HepG2 (cell line): Measurements from ENCODE around the gene POU2AF3. TPM values are rescaled to one million over a fixed set of nuclear protein-coding genes. Genes with fewer than 3 reads are reported as not detected.

Experiments used
- ATAC-seq: fragments of 200-7000 bp; cut with Tn5 transposase; 3 replicates; pipeline ENCODE4 v1.9.1; 2020; ENCODE audit warnings: mild to moderate bottlenecking, moderate library complexity
- BruUV-seq: library from RNA; stranded (reverse); fragments of 400-500 nt; replicated peaks from 2 replicates; lab custom pipeline; 2021; lab: Mats Ljungman, UMichigan
- CTCF ChIA-PET: fragments of 300-600 bp; formaldehyde crosslinking; extraction: SDS; loops from one replicate; lab custom pipeline; 2021; ENCODE audit warnings: low total read pairs, inconsistent platforms, low intra/inter-chr PET ratio; lab: Yijun Ruan, JAX
- POLR2A ChIA-PET: fragments of 350-600 bp; sonication (Branson Sonifier 250); formaldehyde crosslinking; loops from one replicate; lab custom pipeline; 2020; ENCODE audit warnings: antibody characterized with exemption, inconsistent platforms; lab: Yijun Ruan, JAX
- DNase-seq: peaks from one replicate; pipeline ENCODE4 v3.0.0-alpha.2; 2015; ENCODE audit warnings: low spot score
- FAIRE-seq: peaks from 3 replicates; lab custom pipeline; 2011; peaks lifted over from hg19 to GRCh38; lab: Jason Lieb, UNC
- H2AFZ ChIP-seq: one replicate; pipeline ENCODE4 v1.6.1; 2011; ENCODE audit warnings: low read length, inconsistent platforms
- H3K27ac ChIP-seq: fragments of 300-600 bp; 3 replicates; pipeline ENCODE4 v1.8.0; 2011; ENCODE audit warnings: mixed run types, mild to moderate bottlenecking, mixed read lengths, low read length, inconsistent platforms; ENCODE audit not compliant: insufficient read depth; ENCODE audit errors: extremely low read length
- H3K27me3 ChIP-seq, 2 experiments: fragments of 200-600 bp in 1 of 2; 2 replicates in 1 of 2; 3 replicates in 1 of 2; pipeline versions ENCODE4 v1.6.0 to v1.8.0; 2011; ENCODE audit warnings: low read length in 2 of 2, mild to moderate bottlenecking in 2 of 2, moderate library complexity in 2 of 2, inconsistent platforms in 1 of 2; ENCODE audit not compliant: insufficient read depth in 2 of 2, control insufficient read depth in 1 of 2
- H3K36me3 ChIP-seq, 2 experiments: fragments of 200-600 bp in 1 of 2; replicated peaks in 1 of 2; 2 replicates in 1 of 2; 3 replicates in 1 of 2; pipeline versions ENCODE4 v1.5.1 to v1.8.0; 2011; ENCODE audit warnings: low read length in 2 of 2, inconsistent platforms in 1 of 2; ENCODE audit not compliant: insufficient read depth in 2 of 2, control insufficient read depth in 1 of 2
- H3K4me1 ChIP-seq: 2 replicates; pipeline ENCODE4 v1.5.1; 2012; ENCODE audit warnings: low read length, inconsistent platforms; ENCODE audit not compliant: insufficient read depth
- H3K4me2 ChIP-seq: 2 replicates; pipeline ENCODE4 v1.6.0; 2011; ENCODE audit warnings: low read depth, low read length, inconsistent platforms
- H3K4me3 ChIP-seq, 3 experiments: fragments of 200-600 bp in 1 of 3; sonication (generic), shearing (Covaris generic) in 1 of 3; replicated peaks in 1 of 3; 2 replicates each; pipeline ENCODE4 v1.5.1; 2011 to 2016; ENCODE audit warnings: low read length in 3 of 3, inconsistent platforms in 2 of 3, low read depth in 2 of 3, mild to moderate bottlenecking in 2 of 3, control low read depth in 1 of 3, mixed read lengths in 1 of 3; ENCODE audit not compliant: insufficient read depth in 1 of 3
- H3K79me2 ChIP-seq: one replicate; pipeline ENCODE4 v1.6.1; 2011; ENCODE audit warnings: low read length, inconsistent platforms; ENCODE audit not compliant: insufficient read depth
- H3K9ac ChIP-seq: 2 replicates; pipeline ENCODE4 v1.6.0; 2011; ENCODE audit warnings: mild to moderate bottlenecking, low read depth, low read length, inconsistent platforms; ENCODE audit not compliant: insufficient read depth
- H3K9me3 ChIP-seq: 2 replicates; pipeline ENCODE4 v1.5.1; 2012; ENCODE audit warnings: mild to moderate bottlenecking, low read length
- H4K20me1 ChIP-seq: 2 replicates; pipeline ENCODE4 v1.6.0; 2011; ENCODE audit warnings: inconsistent platforms, mild to moderate bottlenecking, low read length, moderate library complexity; ENCODE audit not compliant: insufficient read depth
- CREM ChIP-seq, 2 experiments: sonication (generic) in 1 of 2; formaldehyde crosslinking in 1 of 2; IDR thresholded peaks; 2 replicates each; pipeline versions ENCODE4 v1.4.0 to v1.6.1; 2016 to 2020; ENCODE audit warnings: antibody characterized with exemption in 1 of 2, mild to moderate bottlenecking in 1 of 2, missing genetic modification reagents in 1 of 2
- ELF3 ChIP-seq: IDR thresholded peaks from 2 replicates; pipeline ENCODE4 v1.6.1; 2016; ENCODE audit warnings: missing genetic modification reagents, missing compliant biosample characterization
- FOSL2 ChIP-seq: sonication (generic); formaldehyde crosslinking; IDR thresholded peaks from 2 replicates; pipeline ENCODE4 v1.4.0; 2020; ENCODE audit warnings: missing genetic modification reagents
- HCFC1 ChIP-seq: fragments of 150-350 bp; IDR thresholded peaks from 2 replicates; pipeline ENCODE4 v1.6.1; 2014; ENCODE audit warnings: low read depth, low read length
- HIVEP1 ChIP-seq: sonication (generic); formaldehyde crosslinking; IDR thresholded peaks from 2 replicates; pipeline ENCODE4 v1.4.0; 2020; ENCODE audit warnings: mild to moderate bottlenecking, missing genetic modification reagents
- MXI1 ChIP-seq: IDR thresholded peaks from 3 replicates; pipeline ENCODE4 v1.6.1; 2012; ENCODE audit warnings: low read depth, low read length, inconsistent platforms, borderline replicate concordance
- POLR2AphosphoS5 ChIP-seq: IDR thresholded peaks from 2 replicates; pipeline ENCODE4 v1.6.1; 2012; ENCODE audit warnings: low read depth, low read length
- SPEN ChIP-seq: sonication (generic); formaldehyde crosslinking; IDR thresholded peaks from 2 replicates; pipeline ENCODE4 v1.5.1; 2020; ENCODE audit warnings: low read depth, mild to moderate bottlenecking, missing genetic modification reagents
- ZKSCAN8 ChIP-seq: IDR thresholded peaks from 2 replicates; pipeline ENCODE4 v1.6.1; 2016; ENCODE audit warnings: borderline replicate concordance, missing genetic modification reagents, missing compliant biosample characterization
- ZMYM4 ChIP-seq: sonication (generic); formaldehyde crosslinking; IDR thresholded peaks from 2 replicates; pipeline ENCODE4 v1.8.1; 2023; ENCODE audit warnings: mild to moderate bottlenecking, missing genetic modification reagents
- ZNF782 ChIP-seq: sonication (generic); formaldehyde crosslinking; IDR thresholded peaks from 2 replicates; pipeline ENCODE4 v1.4.0; 2020; ENCODE audit warnings: missing genetic modification reagents, mild to moderate bottlenecking, borderline replicate concordance
- WGBS: methylation state at CpG from one replicate; pipeline ENCODE4 v1.1.6; 2017; ENCODE audit warnings: low lambda C conversion rate; 5-methylcytosine and 5-hydroxymethylcytosine counted together
- in situ Hi-C: cut with HindIII; loops from 2 replicates; pipeline ENCODE4 v1.10.0; 2017; ENCODE audit warnings: low pct_unique_long_range_greater_than_20kb; ENCODE audit not compliant: extremely low pct_ligation_motif_present
- intact Hi-C: fragments of 100-400 bp; cut with micrococcal nuclease; formaldehyde crosslinking; loops from one replicate; pipeline ENCODE4 v1.10.0; 2022; ENCODE audit not compliant: unreplicated experiment
- polyA plus RNA-seq, 8 experiments: library from polyadenylated mRNA; depleted of rRNA in 3 of 8; stranded (reverse) in 7 of 8; unstranded in 1 of 8; fragments of >200 nt; fragmentation: Illumina TruSeq in 4 of 8; extraction: Trizol in 4 of 8; gene quantifications; 2 replicates each; pipeline versions ENCODE4 v1.2.1 to v1.2.3, GENCODE V29; 2011 to 2016; ENCODE audit warnings: low read depth in 4 of 8, missing spikeins in 1 of 8, mixed read lengths in 1 of 8; ENCODE audit not compliant: insufficient read depth in 1 of 8
- total RNA-seq, 5 experiments: library from RNA; depleted of rRNA; stranded (reverse); fragments of >200 nt; fragmentation: Illumina TruSeq; extraction: Trizol; gene quantifications; 2 replicates each; pipeline ENCODE4 v1.2.3, GENCODE V29; 2016; ENCODE audit warnings: low read depth in 1 of 5
- TF ChIP-seq, protein P1 (sequence below): sonication (generic); formaldehyde crosslinking; IDR thresholded peaks from 2 replicates; pipeline ENCODE4 v1.4.0; 2020; ENCODE audit warnings: missing genetic modification reagents, borderline replicate concordance
- TF ChIP-seq, protein P2 (sequence below): sonication (generic); formaldehyde crosslinking; IDR thresholded peaks from 2 replicates; pipeline ENCODE4 v1.4.0; 2020; ENCODE audit warnings: mild to moderate bottlenecking, missing genetic modification reagents

Gene POU2AF3
- total and polyA plus RNA-seq, 2 of the 13 experiments (the other 11 are each of a cell fraction or from before 2014, with no cell fraction given) = 7.8 to 71.2 TPM

DNA sequence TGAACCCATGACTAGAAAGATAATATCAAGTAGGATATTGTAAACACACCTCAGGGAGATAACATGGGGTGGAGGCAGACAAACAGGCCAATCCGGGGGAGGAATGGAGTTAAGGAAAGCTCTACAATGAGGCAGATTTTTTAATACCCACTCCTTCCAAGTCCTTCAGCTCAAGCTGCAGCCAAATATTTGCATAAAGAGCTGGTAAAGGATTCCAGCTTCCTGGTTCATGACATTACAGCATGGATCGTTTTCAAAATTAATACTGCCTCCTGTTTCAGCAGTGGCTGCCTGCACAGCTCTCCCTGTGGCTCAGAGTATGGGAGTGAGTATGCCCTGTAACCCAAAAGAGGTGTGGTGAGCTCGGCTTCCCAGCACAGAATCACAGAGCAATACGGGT, 5.1 kb downstream of the POU2AF3 start (continued):
- TF ChIP-seq HIVEP1 (CRISPR knock-in tag) = no peak
- peak; percentile 68 for TF ChIP-seq ELF3
- no peak for TF ChIP-seq CREM (IDR thresholded peaks at IDR 0.05)
- no peak for TF ChIP-seq CREM (CRISPR knock-in tag; IDR thresholded peaks at IDR 0.05)
- no peak for TF ChIP-seq ZNF782

DNA sequence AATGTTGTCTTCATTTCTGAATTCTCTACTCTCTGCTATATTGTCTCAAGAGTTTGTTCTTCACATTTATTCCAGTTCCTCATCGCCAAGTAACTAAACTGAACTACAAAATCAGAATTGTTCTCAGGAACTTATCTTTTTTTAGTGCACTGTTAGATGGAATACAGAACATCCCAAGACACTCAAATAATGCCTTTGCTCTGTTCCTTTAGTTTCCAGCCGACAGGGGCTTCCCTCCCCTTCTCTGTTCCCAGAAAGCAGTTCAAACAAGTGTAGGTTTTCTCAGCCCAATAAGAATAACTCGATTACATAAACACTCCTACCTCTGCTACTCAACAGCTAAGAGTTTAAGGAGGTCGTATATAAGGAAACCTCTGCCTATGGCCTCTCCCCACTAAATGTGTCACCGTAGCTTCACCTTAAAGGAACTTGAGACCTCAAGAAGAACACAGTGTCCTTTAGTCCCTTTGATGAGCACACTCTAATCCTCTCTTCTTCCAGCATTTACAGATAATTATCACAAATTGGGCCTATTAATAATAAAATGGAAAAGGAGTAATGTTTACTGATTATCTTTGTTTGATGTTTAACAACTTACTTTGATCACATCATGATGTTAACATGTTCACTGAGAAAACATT, 6.9 kb downstream of the POU2AF3 start:
- ATAC-seq = no peak
- CTCF ChIA-PET = no interaction called here
- intact Hi-C loops = no loop called here
- FAIRE-seq = peak; percentile 42
- Histone ChIP-seq H4K20me1 (no peaks in the 10 kb centered on the region), H3K9me3 (no peaks in the 10 kb centered on the region), H3K9ac (no peak overlapping the region), H3K36me3 (no peaks in the 10 kb centered on the region), H3K79me2 (peaks cover 7% of the 10 kb centered on the region)
- 90% methylated on average over 5 of the region's 5 CpGs for WGBS
- no TSS peak for BruUV-seq
- no peak for DNase-seq
- TF ChIP-seq HCFC1 (no peak), ZMYM4 (no peak), POLR2AphosphoS5 (0 out of 2 replicates have a peak, but pooled peaks have one; percentile 34), FOSL2 (no peak)
- TF ChIP-seq, all 625 proteins: peak for 1
- POLR2A ChIA-PET = no interaction called here
- in situ Hi-C loops = no loop called here
- no peak overlapping the region for H3K27ac ChIP-seq
- no peak overlapping the region for H2AFZ ChIP-seq
- H3K4me2 ChIP-seq = no peak overlapping the region
- no peak overlapping the region for H3K4me3 ChIP-seq
- peaks cover 86% of the 10 kb centered on the region for H3K4me1 ChIP-seq
- H3K27me3 ChIP-seq = no peaks in the 10 kb centered on the region

DNA sequence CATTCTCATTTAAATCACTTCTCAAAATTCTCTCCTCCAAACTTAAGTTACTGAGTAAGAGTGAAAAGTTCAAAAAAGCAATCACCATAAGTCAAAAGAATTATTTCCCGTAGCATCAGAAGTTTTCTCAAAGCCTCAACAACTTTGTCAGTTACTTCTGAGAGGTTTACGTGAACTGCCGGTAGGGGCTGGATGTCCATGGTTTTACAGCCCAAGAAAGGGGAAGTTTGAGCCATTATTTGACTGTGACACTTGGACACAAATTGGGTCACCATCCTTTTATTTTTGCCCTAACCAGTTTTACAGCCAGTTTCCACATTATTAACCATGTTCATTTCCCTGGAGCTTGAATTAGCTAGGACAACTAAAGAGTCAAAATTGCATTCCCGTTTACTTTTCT, 7.5 kb downstream of the POU2AF3 start:
- intact Hi-C loops = no loop called here
- Histone ChIP-seq H3K4me1 (peaks cover 86% of the 10 kb centered on the region), H3K79me2 (peaks cover 1% of the 10 kb centered on the region), H3K4me2 (no peak overlapping the region), H3K27me3 (no peaks in the 10 kb centered on the region), H3K9ac (no peak overlapping the region), H3K4me3 (no peak overlapping the region), H4K20me1 (no peaks in the 10 kb centered on the region), H3K27ac (no peak overlapping the region), H3K9me3 (no peaks in the 10 kb centered on the region), H2AFZ (no peak overlapping the region), H3K36me3 (no peaks in the 10 kb centered on the region)
- no peak for DNase-seq
- BruUV-seq = no TSS peak
- in situ Hi-C loops = no loop called here
- ATAC-seq = no peak
- FAIRE-seq = no peak
- 96% methylated on average over 4 of the region's 4 CpGs for WGBS
- ChIA-PET CTCF (no interaction called here), POLR2A (interaction anchor here (0.6 kb wide), 1 partner anchor 115 kb away, joined by 3 read pairs; no protein-coding TSS in a partner anchor)
- TF ChIP-seq, protein P1, sequence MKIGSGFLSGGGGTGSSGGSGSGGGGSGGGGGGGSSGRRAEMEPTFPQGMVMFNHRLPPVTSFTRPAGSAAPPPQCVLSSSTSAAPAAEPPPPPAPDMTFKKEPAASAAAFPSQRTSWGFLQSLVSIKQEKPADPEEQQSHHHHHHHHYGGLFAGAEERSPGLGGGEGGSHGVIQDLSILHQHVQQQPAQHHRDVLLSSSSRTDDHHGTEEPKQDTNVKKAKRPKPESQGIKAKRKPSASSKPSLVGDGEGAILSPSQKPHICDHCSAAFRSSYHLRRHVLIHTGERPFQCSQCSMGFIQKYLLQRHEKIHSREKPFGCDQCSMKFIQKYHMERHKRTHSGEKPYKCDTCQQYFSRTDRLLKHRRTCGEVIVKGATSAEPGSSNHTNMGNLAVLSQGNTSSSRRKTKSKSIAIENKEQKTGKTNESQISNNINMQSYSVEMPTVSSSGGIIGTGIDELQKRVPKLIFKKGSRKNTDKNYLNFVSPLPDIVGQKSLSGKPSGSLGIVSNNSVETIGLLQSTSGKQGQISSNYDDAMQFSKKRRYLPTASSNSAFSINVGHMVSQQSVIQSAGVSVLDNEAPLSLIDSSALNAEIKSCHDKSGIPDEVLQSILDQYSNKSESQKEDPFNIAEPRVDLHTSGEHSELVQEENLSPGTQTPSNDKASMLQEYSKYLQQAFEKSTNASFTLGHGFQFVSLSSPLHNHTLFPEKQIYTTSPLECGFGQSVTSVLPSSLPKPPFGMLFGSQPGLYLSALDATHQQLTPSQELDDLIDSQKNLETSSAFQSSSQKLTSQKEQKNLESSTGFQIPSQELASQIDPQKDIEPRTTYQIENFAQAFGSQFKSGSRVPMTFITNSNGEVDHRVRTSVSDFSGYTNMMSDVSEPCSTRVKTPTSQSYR (CRISPR knock-in tag) = no peak
- TF ChIP-seq, protein P2, sequence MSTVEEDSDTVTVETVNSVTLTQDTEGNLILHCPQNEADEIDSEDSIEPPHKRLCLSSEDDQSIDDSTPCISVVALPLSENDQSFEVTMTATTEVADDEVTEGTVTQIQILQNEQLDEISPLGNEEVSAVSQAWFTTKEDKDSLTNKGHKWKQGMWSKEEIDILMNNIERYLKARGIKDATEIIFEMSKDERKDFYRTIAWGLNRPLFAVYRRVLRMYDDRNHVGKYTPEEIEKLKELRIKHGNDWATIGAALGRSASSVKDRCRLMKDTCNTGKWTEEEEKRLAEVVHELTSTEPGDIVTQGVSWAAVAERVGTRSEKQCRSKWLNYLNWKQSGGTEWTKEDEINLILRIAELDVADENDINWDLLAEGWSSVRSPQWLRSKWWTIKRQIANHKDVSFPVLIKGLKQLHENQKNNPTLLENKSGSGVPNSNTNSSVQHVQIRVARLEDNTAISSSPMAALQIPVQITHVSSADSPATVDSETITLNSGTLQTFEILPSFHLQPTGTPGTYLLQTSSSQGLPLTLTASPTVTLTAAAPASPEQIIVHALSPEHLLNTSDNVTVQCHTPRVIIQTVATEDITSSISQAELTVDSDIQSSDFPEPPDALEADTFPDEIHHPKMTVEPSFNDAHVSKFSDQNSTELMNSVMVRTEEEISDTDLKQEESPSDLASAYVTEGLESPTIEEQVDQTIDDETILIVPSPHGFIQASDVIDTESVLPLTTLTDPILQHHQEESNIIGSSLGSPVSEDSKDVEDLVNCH (CRISPR knock-in tag) = no peak
- TF ChIP-seq SPEN (CRISPR knock-in tag) = no peak
- TF ChIP-seq ZKSCAN8 (CRISPR knock-in tag) = no peak
- no peak for TF ChIP-seq MXI1
